ENCODE results near the gene AIG1. TPM values are rescaled to one million over a fixed set of nuclear protein-coding genes. Genes with fewer than 3 reads are reported as not detected.

AIG1 gene
- total RNA-seq, 1 donor from 2014 or later, result 35.2 TPM

DNA sequence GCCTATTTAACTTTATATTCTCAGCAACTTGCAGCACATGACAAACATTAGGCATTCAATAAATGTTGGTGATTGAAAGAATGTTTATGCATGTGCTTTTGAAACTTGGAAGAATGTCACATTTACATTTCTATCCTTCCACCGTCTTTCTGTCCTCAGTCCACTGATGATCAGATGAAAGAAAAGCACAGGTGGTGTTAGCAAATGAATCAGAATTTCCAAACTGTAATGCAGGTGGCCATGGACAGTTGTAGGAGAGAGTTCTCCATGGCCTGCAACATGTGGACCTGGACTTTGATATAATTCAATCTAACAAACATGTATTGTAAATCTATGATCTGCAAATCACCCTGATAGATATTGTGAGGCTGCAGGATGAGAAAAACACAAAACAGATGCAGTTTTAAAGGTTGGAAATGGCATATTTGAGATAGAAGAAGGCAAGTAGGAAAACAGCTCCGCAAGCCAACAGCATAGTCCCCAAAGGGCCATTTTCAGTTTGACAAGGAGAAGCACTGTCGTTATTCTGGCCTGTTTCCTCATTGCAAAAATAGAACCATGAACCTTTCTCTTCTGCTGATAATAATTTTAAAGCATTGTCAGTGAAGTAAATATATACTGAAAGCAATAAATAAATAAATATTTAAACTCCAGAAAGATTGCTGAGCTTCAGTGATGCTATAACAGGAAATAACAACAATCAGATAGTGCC, 119.4 kb downstream of the AIG1 start:
- Histone ChIP-seq H3K79me2 (ENCODE audit: insufficient read depth, low read length) (peaks cover 4% of the 10 kb centered on the region), H3K27ac (ENCODE audit: low read depth, low read length) (no peak overlapping the region), H3K4me2 (ENCODE audit: low read length) (no peak overlapping the region), H3K36me3 (ENCODE audit: insufficient read depth, low read length) (no peaks in the 10 kb centered on the region), H3K27me3 (ENCODE audit: insufficient read depth, low read length) (no peaks in the 10 kb centered on the region), H3K4me1 (ENCODE audit: insufficient read depth, low read length) (peaks cover 8% of the 10 kb centered on the region), H3K4me3 (ENCODE audit: insufficient read depth, low read depth, low read length) (no peak overlapping the region), H3K9me3 (ENCODE audit: insufficient read depth, low read depth, low read length) (no peaks in the 10 kb centered on the region), H2AFZ (ENCODE audit: low read depth, low read length) (no peak overlapping the region), H3K9ac (ENCODE audit: low read length) (no peak overlapping the region), H4K20me1 (ENCODE audit: insufficient read depth, low read length) (no peaks in the 10 kb centered on the region)
- no peak for DNase-seq (ENCODE audit: low read depth)
- Mint-ChIP-seq H3K4me3 (ENCODE audit: unreplicated experiment) (no peak overlapping the region), H3K4me1 (ENCODE audit: low read depth, unreplicated experiment) (peaks cover 20% of the 10 kb centered on the region), H3K27ac (ENCODE audit: unreplicated experiment) (no peak overlapping the region), H3K9me3 (ENCODE audit: unreplicated experiment) (peaks cover 5% of the 10 kb centered on the region), H3K27me3 (ENCODE audit: low read depth, unreplicated experiment) (no peaks in the 10 kb centered on the region), H3K36me3 (ENCODE audit: low read depth, unreplicated experiment) (peaks cover 9% of the 10 kb centered on the region)
- TF ChIP-seq, protein P1, sequence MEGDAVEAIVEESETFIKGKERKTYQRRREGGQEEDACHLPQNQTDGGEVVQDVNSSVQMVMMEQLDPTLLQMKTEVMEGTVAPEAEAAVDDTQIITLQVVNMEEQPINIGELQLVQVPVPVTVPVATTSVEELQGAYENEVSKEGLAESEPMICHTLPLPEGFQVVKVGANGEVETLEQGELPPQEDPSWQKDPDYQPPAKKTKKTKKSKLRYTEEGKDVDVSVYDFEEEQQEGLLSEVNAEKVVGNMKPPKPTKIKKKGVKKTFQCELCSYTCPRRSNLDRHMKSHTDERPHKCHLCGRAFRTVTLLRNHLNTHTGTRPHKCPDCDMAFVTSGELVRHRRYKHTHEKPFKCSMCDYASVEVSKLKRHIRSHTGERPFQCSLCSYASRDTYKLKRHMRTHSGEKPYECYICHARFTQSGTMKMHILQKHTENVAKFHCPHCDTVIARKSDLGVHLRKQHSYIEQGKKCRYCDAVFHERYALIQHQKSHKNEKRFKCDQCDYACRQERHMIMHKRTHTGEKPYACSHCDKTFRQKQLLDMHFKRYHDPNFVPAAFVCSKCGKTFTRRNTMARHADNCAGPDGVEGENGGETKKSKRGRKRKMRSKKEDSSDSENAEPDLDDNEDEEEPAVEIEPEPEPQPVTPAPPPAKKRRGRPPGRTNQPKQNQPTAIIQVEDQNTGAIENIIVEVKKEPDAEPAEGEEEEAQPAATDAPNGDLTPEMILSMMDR (IDR thresholded peaks at IDR 0.05; ENCODE audit: insufficient read depth, low read depth, low read length), result no peak
- no peak for TF ChIP-seq EZH2 (IDR thresholded peaks at IDR 0.05; ENCODE audit: insufficient read depth, low read length)
- no peak for FAIRE-seq

GRCh38 chr6:143180826-143181225, 120.1 kb downstream of the AIG1 start:
- Histone ChIP-seq H3K9me3 (ENCODE audit: insufficient read depth, low read depth, low read length) (no peaks in the 10 kb centered on the region), H3K4me1 (ENCODE audit: insufficient read depth, low read length) (peaks cover 7% of the 10 kb centered on the region), H3K4me3 (ENCODE audit: insufficient read depth, low read depth, low read length) (no peak overlapping the region), H3K36me3 (ENCODE audit: insufficient read depth, low read length) (no peaks in the 10 kb centered on the region), H3K4me2 (ENCODE audit: low read length) (no peak overlapping the region), H3K27me3 (ENCODE audit: insufficient read depth, low read length) (no peaks in the 10 kb centered on the region), H4K20me1 (ENCODE audit: insufficient read depth, low read length) (no peaks in the 10 kb centered on the region), H3K9ac (ENCODE audit: low read length) (no peak overlapping the region), H3K79me2 (ENCODE audit: insufficient read depth, low read length) (peaks cover 4% of the 10 kb centered on the region), H3K27ac (ENCODE audit: low read depth, low read length) (no peak overlapping the region), H2AFZ (ENCODE audit: low read depth, low read length) (no peak overlapping the region)
- DNase-seq (ENCODE audit: low read depth) (no peak), FAIRE-seq (no peak)
- Mint-ChIP-seq H3K27ac (ENCODE audit: unreplicated experiment) (no peak overlapping the region), H3K36me3 (ENCODE audit: low read depth, unreplicated experiment) (peaks cover 16% of the 10 kb centered on the region), H3K9me3 (ENCODE audit: unreplicated experiment) (peaks cover 2% of the 10 kb centered on the region), H3K4me1 (ENCODE audit: low read depth, unreplicated experiment) (peaks cover 19% of the 10 kb centered on the region), H3K27me3 (ENCODE audit: low read depth, unreplicated experiment) (no peaks in the 10 kb centered on the region), H3K4me3 (ENCODE audit: unreplicated experiment) (no peak overlapping the region)
- no peak for TF ChIP-seq EZH2 (IDR thresholded peaks at IDR 0.05; ENCODE audit: insufficient read depth, low read length)
- TF ChIP-seq, protein P1 (IDR thresholded peaks at IDR 0.05; ENCODE audit: insufficient read depth, low read depth, low read length), result no peak

DNA sequence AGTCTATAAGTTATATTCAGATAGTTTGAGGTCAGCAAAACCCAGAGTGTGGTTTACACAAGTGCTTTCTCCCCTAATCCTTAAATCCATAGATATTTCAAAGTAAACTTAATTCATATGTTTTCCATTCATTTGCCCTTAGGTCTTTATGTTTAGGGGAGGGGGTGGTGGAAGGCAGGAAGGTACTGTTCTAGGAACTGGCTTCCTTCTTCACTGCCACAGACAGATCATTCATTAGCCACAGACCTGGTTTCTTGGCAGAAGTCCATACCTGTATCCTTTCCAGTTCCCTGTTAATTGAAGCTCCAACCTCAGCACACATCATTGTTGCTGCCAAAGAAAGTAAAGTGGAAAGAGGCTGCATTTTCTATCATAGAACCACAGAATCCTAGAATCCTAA, 123.0 kb downstream of the AIG1 start:
- Histone ChIP-seq H3K4me1 (ENCODE audit: insufficient read depth, low read length) (peaks cover 14% of the 10 kb centered on the region), H3K9me3 (ENCODE audit: insufficient read depth, low read depth, low read length) (no peaks in the 10 kb centered on the region), H3K27me3 (ENCODE audit: insufficient read depth, low read length) (no peaks in the 10 kb centered on the region), H3K4me3 (ENCODE audit: insufficient read depth, low read depth, low read length) (no peak overlapping the region), H4K20me1 (ENCODE audit: insufficient read depth, low read length) (no peaks in the 10 kb centered on the region), H3K36me3 (ENCODE audit: insufficient read depth, low read length) (no peaks in the 10 kb centered on the region), H3K27ac (ENCODE audit: low read depth, low read length) (no peak overlapping the region), H2AFZ (ENCODE audit: low read depth, low read length) (no peak overlapping the region), H3K9ac (ENCODE audit: low read length) (no peak overlapping the region), H3K79me2 (ENCODE audit: insufficient read depth, low read length) (no peaks in the 10 kb centered on the region), H3K4me2 (ENCODE audit: low read length) (no peak overlapping the region)
- Mint-ChIP-seq H3K4me3 (ENCODE audit: unreplicated experiment) (no peak overlapping the region), H3K36me3 (ENCODE audit: low read depth, unreplicated experiment) (peaks cover 17% of the 10 kb centered on the region), H3K27me3 (ENCODE audit: low read depth, unreplicated experiment) (no peaks in the 10 kb centered on the region), H3K27ac (ENCODE audit: unreplicated experiment) (no peak overlapping the region), H3K4me1 (ENCODE audit: low read depth, unreplicated experiment) (peaks cover 6% of the 10 kb centered on the region), H3K9me3 (ENCODE audit: unreplicated experiment) (no peaks in the 10 kb centered on the region)
- DNase-seq (ENCODE audit: low read depth) (peak; percentile 45), FAIRE-seq (no peak)
- TF ChIP-seq, protein P1 (IDR thresholded peaks at IDR 0.05; ENCODE audit: insufficient read depth, low read depth, low read length), result no peak
- TF ChIP-seq EZH2 (IDR thresholded peaks at IDR 0.05; ENCODE audit: insufficient read depth, low read length), result no peak
